ENCODE measurements around the gene SLC39A3. TPM values are rescaled to one million over a fixed set of nuclear protein-coding genes. Genes with fewer than 3 reads are reported as not detected.

SLC39A3 gene
- total and polyA plus RNA-seq, 2 experiments from 2014 or later, result 36.1 to 44.3 TPM

- H3K79me2 ChIP-seq, result no peaks in the 10 kb centered on the region
- H3K4me1 ChIP-seq (ENCODE audit: insufficient read depth), result no peaks in the 10 kb centered on the region
- H3K9me3 ChIP-seq (ENCODE audit: low read depth), result no peaks in the 10 kb centered on the region
- no peak overlapping the region for H3K27ac ChIP-seq
- H3K4me3 ChIP-seq, result no peak overlapping the region
- no peaks in the 10 kb centered on the region for H3K36me3 ChIP-seq (replicated peaks; ENCODE audit: insufficient read depth, low read depth)
- WGBS (ENCODE audit: low lambda C conversion rate, missing lambda C conversion rate), result 96% methylated on average over 21 of the region's 23 CpGs
- no peak for DNase-seq (ENCODE audit: low spot score)
- H4K20me1 ChIP-seq (ENCODE audit: insufficient read depth, poor library complexity, severe bottlenecking), result no peaks in the 10 kb centered on the region
- H3K9me2 ChIP-seq (replicated peaks; ENCODE audit: insufficient read depth), result no peaks in the 10 kb centered on the region
- H3K4me2 ChIP-seq, result no peak overlapping the region
- H3K27me3 ChIP-seq, result no peaks in the 10 kb centered on the region
- TF ChIP-seq, protein P1, sequence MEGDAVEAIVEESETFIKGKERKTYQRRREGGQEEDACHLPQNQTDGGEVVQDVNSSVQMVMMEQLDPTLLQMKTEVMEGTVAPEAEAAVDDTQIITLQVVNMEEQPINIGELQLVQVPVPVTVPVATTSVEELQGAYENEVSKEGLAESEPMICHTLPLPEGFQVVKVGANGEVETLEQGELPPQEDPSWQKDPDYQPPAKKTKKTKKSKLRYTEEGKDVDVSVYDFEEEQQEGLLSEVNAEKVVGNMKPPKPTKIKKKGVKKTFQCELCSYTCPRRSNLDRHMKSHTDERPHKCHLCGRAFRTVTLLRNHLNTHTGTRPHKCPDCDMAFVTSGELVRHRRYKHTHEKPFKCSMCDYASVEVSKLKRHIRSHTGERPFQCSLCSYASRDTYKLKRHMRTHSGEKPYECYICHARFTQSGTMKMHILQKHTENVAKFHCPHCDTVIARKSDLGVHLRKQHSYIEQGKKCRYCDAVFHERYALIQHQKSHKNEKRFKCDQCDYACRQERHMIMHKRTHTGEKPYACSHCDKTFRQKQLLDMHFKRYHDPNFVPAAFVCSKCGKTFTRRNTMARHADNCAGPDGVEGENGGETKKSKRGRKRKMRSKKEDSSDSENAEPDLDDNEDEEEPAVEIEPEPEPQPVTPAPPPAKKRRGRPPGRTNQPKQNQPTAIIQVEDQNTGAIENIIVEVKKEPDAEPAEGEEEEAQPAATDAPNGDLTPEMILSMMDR (IDR thresholded peaks at IDR 0.05; ENCODE audit: poor library complexity), result no peak
- TF ChIP-seq EZH2phosphoT487 (IDR thresholded peaks at IDR 0.05; ENCODE audit: low read depth, severe bottlenecking, unreplicated experiment) (no peak), EZH2 (IDR thresholded peaks at IDR 0.05; ENCODE audit: borderline replicate concordance) (no peak)
- no peak overlapping the region for H2AFZ ChIP-seq
Observed at GRCh38 chr19:2762783-2763496, 23.1 kb upstream of the SLC39A3 start.

GRCh38 chr19:2761876-2762782, 22.3 kb upstream of the SLC39A3 start:
- no peak for DNase-seq (ENCODE audit: low spot score)
- no peaks in the 10 kb centered on the region for H3K4me1 ChIP-seq (ENCODE audit: insufficient read depth)
- H3K79me2 ChIP-seq, result no peaks in the 10 kb centered on the region
- H3K4me2 ChIP-seq, result no peak overlapping the region
- H3K36me3 ChIP-seq (replicated peaks; ENCODE audit: insufficient read depth, low read depth), result no peaks in the 10 kb centered on the region
- no peaks in the 10 kb centered on the region for H3K9me2 ChIP-seq (replicated peaks; ENCODE audit: insufficient read depth)
- no peaks in the 10 kb centered on the region for H4K20me1 ChIP-seq (ENCODE audit: insufficient read depth, poor library complexity, severe bottlenecking)
- WGBS (ENCODE audit: low lambda C conversion rate, missing lambda C conversion rate), result 98% methylated on average over 34 of the region's 43 CpGs
- H2AFZ ChIP-seq, result no peak overlapping the region
- H3K4me3 ChIP-seq, result no peak overlapping the region
- no peak overlapping the region for H3K27ac ChIP-seq
- H3K9me3 ChIP-seq (ENCODE audit: low read depth), result no peaks in the 10 kb centered on the region
- TF ChIP-seq, protein P1 (IDR thresholded peaks at IDR 0.05; ENCODE audit: poor library complexity), result no peak
- TF ChIP-seq EZH2 (IDR thresholded peaks at IDR 0.05; ENCODE audit: borderline replicate concordance), result no peak
- no peak for TF ChIP-seq EZH2phosphoT487 (IDR thresholded peaks at IDR 0.05; ENCODE audit: low read depth, severe bottlenecking, unreplicated experiment)
- no peaks in the 10 kb centered on the region for H3K27me3 ChIP-seq

DNA sequence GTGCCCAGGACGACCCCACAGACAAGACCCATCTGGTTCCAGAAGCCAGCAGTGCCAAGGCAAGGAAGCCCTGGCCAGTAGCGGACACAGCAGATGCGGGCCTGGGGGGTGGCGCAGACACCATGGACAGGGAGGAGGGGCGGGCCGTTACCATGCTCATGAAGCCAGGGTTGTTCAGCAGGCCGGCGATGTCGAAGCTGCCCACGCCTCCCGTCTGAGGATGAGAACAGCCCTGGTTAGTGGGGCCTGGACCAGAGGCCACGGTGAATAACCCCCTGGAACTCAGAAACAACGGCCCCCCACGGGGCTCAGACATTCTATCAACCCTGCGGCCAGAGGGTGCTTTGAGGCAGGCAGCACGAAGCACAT, 21.5 kb upstream of the SLC39A3 start:
- TF ChIP-seq EZH2phosphoT487 (IDR thresholded peaks at IDR 0.05; ENCODE audit: low read depth, severe bottlenecking, unreplicated experiment) (no peak), EZH2 (IDR thresholded peaks at IDR 0.05; ENCODE audit: borderline replicate concordance) (no peak)
- TF ChIP-seq, protein P1 (IDR thresholded peaks at IDR 0.05; ENCODE audit: poor library complexity), result no peak
- no peaks in the 10 kb centered on the region for H3K36me3 ChIP-seq (replicated peaks; ENCODE audit: insufficient read depth, low read depth)

More for the DNA sequence above, 21.5 kb upstream of the SLC39A3 start:
- Histone ChIP-seq H3K9me3 (ENCODE audit: low read depth) (no peaks in the 10 kb centered on the region), H3K79me2 (no peaks in the 10 kb centered on the region), H2AFZ (no peak overlapping the region), H3K27ac (no peak overlapping the region), H3K4me3 (no peak overlapping the region), H3K4me2 (no peak overlapping the region), H3K4me1 (ENCODE audit: insufficient read depth) (no peaks in the 10 kb centered on the region), H4K20me1 (ENCODE audit: insufficient read depth, poor library complexity, severe bottlenecking) (no peaks in the 10 kb centered on the region), H3K9me2 (replicated peaks; ENCODE audit: insufficient read depth) (no peaks in the 10 kb centered on the region), H3K27me3 (no peaks in the 10 kb centered on the region)
- DNase-seq (ENCODE audit: low spot score), result no peak
- 95% methylated on average over 14 of the region's 16 CpGs for WGBS (ENCODE audit: low lambda C conversion rate, missing lambda C conversion rate)
